ENCODE results near the gene MPZL3.

Gene MPZL3

GRCh38 chr11:118238421-118238820, 13.7 kb downstream of the MPZL3 start:
- Histone ChIP-seq H3K4me1 (ENCODE audit: low read length) (0 out of 2 replicates have a peak, but pooled peaks cover 7% of the 10 kb centered on the region), H3K4me3 (ENCODE audit: low read length) (no peak overlapping the region), H3K79me2 (ENCODE audit: low read length) (no peaks in the 10 kb centered on the region), H2AFZ (ENCODE audit: low read depth, low read length) (no peak overlapping the region), H3K4me2 (ENCODE audit: low read length) (no peak overlapping the region), H3K27ac (ENCODE audit: low read length) (no peak overlapping the region), H3K27me3 (ENCODE audit: low read depth, low read length) (no peaks in the 10 kb centered on the region), H4K20me1 (ENCODE audit: insufficient read depth, low read length) (no peaks in the 10 kb centered on the region), H3K36me3 (replicated peaks; ENCODE audit: low read depth, low read length) (no peaks in the 10 kb centered on the region), H3K9me3 (ENCODE audit: insufficient read depth, low read length) (no peaks in the 10 kb centered on the region), H3K9ac (ENCODE audit: low read length) (no peak overlapping the region)
- TF ChIP-seq EZH2phosphoT487 (IDR thresholded peaks at IDR 0.05; ENCODE audit: low read depth) (no peak), CTCF (IDR thresholded peaks at IDR 0.05; ENCODE audit: low read depth, low read length) (no peak)

- Histone ChIP-seq H2AFZ (ENCODE audit: low read depth, low read length) (no peak overlapping the region), H3K27ac (ENCODE audit: low read length) (no peak overlapping the region), H3K4me2 (ENCODE audit: low read length) (no peak overlapping the region), H3K9me3 (ENCODE audit: insufficient read depth, low read length) (no peaks in the 10 kb centered on the region), H3K36me3 (replicated peaks; ENCODE audit: low read depth, low read length) (no peaks in the 10 kb centered on the region), H3K4me1 (ENCODE audit: low read length) (0 out of 2 replicates have a peak, but pooled peaks cover 2% of the 10 kb centered on the region), H4K20me1 (ENCODE audit: insufficient read depth, low read length) (no peaks in the 10 kb centered on the region), H3K9ac (ENCODE audit: low read length) (no peak overlapping the region), H3K79me2 (ENCODE audit: low read length) (no peaks in the 10 kb centered on the region), H3K27me3 (ENCODE audit: low read depth, low read length) (no peaks in the 10 kb centered on the region), H3K4me3 (ENCODE audit: low read length) (no peak overlapping the region)
- no peak for TF ChIP-seq EZH2phosphoT487 (IDR thresholded peaks at IDR 0.05; ENCODE audit: low read depth)
- TF ChIP-seq CTCF (IDR thresholded peaks at IDR 0.05; ENCODE audit: low read depth, low read length) = no peak
Observed at GRCh38 chr11:118236170-118236569, 16.0 kb downstream of the MPZL3 start.

DNA sequence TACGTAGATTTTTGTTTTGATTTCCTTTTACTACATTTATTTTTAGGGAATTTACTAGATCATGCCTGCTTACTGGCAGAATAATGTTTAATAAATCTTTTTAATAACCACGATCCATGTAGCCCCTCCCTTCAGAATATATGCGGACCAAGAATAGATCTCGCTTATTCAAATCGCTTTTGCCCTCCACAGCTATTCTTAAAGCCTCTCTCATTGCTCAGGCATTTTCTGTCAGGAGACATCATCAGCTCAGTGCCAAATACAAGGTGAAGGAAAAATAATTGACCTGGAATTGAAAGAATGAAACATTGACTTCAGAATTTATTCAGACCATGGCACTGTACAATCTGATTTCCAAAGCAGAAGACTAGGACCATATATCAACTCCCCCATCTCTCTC, 17.3 kb downstream of the MPZL3 start:
- Histone ChIP-seq H3K4me1 (ENCODE audit: low read length) (no peaks in the 10 kb centered on the region), H3K27me3 (ENCODE audit: low read depth, low read length) (no peaks in the 10 kb centered on the region), H3K4me3 (ENCODE audit: low read length) (no peak overlapping the region), H3K9me3 (ENCODE audit: insufficient read depth, low read length) (no peaks in the 10 kb centered on the region), H3K36me3 (replicated peaks; ENCODE audit: low read depth, low read length) (no peaks in the 10 kb centered on the region), H3K27ac (ENCODE audit: low read length) (no peak overlapping the region), H4K20me1 (ENCODE audit: insufficient read depth, low read length) (no peaks in the 10 kb centered on the region), H3K4me2 (ENCODE audit: low read length) (no peak overlapping the region), H2AFZ (ENCODE audit: low read depth, low read length) (no peak overlapping the region), H3K9ac (ENCODE audit: low read length) (no peak overlapping the region), H3K79me2 (ENCODE audit: low read length) (no peaks in the 10 kb centered on the region)
- no peak for TF ChIP-seq EZH2phosphoT487 (IDR thresholded peaks at IDR 0.05; ENCODE audit: low read depth)

- H3K27ac ChIP-seq (ENCODE audit: low read length) = no peak overlapping the region
- H3K4me1 ChIP-seq (ENCODE audit: low read length) = no peaks in the 10 kb centered on the region
- TF ChIP-seq EZH2phosphoT487 (IDR thresholded peaks at IDR 0.05; ENCODE audit: low read depth) (no peak), CTCF (IDR thresholded peaks at IDR 0.05; ENCODE audit: low read depth, low read length) (no peak)
- no peak overlapping the region for H3K4me2 ChIP-seq (ENCODE audit: low read length)
- no peaks in the 10 kb centered on the region for H3K79me2 ChIP-seq (ENCODE audit: low read length)
- no peak overlapping the region for H2AFZ ChIP-seq (ENCODE audit: low read depth, low read length)
- H3K27me3 ChIP-seq (ENCODE audit: low read depth, low read length) = no peaks in the 10 kb centered on the region
- H3K9me3 ChIP-seq (ENCODE audit: insufficient read depth, low read length) = no peaks in the 10 kb centered on the region
- no peaks in the 10 kb centered on the region for H4K20me1 ChIP-seq (ENCODE audit: insufficient read depth, low read length)
- no peak overlapping the region for H3K4me3 ChIP-seq (ENCODE audit: low read length)
- no peaks in the 10 kb centered on the region for H3K36me3 ChIP-seq (replicated peaks; ENCODE audit: low read depth, low read length)
- no peak overlapping the region for H3K9ac ChIP-seq (ENCODE audit: low read length)
Observed at GRCh38 chr11:118233850-118234249, 18.3 kb downstream of the MPZL3 start.

DNA sequence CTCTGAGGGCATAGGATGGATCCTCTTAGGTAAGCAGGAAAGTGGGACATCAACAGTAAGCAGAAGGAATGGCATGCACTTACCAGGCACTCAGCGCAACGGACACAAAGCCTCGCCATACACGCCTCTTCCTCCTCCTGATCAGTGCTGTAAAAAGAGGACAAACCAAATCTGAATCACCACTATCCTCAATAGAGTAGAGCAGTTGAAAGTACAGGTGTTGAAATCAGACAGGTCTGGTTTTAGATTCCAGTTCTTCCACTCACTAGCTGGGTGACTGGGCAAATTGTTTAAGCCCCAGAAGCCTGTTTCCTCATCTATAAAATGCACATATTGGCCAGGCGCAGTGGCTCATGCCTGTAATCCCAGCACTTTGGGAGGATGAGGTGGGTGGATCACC, 18.8 kb downstream of the MPZL3 start:
- Histone ChIP-seq H3K9ac (ENCODE audit: low read length) (no peak overlapping the region), H2AFZ (ENCODE audit: low read depth, low read length) (no peak overlapping the region), H4K20me1 (ENCODE audit: insufficient read depth, low read length) (no peaks in the 10 kb centered on the region), H3K27me3 (ENCODE audit: low read depth, low read length) (no peaks in the 10 kb centered on the region), H3K4me1 (ENCODE audit: low read length) (peaks cover 3% of the 10 kb centered on the region), H3K4me3 (ENCODE audit: low read length) (no peak overlapping the region), H3K9me3 (ENCODE audit: insufficient read depth, low read length) (no peaks in the 10 kb centered on the region), H3K4me2 (ENCODE audit: low read length) (no peak overlapping the region), H3K27ac (ENCODE audit: low read length) (no peak overlapping the region), H3K36me3 (replicated peaks; ENCODE audit: low read depth, low read length) (no peaks in the 10 kb centered on the region), H3K79me2 (ENCODE audit: low read length) (no peaks in the 10 kb centered on the region)
- TF ChIP-seq CTCF (IDR thresholded peaks at IDR 0.05; ENCODE audit: low read depth, low read length) = no peak

All from OCI-LY3 (cell line).